Measurements from ENCODE around the gene GIPC3.

GRCh38 chr19:3637621-3638020 is 52.3 kb downstream of the GIPC3 start:
- TF ChIP-seq, protein P1, sequence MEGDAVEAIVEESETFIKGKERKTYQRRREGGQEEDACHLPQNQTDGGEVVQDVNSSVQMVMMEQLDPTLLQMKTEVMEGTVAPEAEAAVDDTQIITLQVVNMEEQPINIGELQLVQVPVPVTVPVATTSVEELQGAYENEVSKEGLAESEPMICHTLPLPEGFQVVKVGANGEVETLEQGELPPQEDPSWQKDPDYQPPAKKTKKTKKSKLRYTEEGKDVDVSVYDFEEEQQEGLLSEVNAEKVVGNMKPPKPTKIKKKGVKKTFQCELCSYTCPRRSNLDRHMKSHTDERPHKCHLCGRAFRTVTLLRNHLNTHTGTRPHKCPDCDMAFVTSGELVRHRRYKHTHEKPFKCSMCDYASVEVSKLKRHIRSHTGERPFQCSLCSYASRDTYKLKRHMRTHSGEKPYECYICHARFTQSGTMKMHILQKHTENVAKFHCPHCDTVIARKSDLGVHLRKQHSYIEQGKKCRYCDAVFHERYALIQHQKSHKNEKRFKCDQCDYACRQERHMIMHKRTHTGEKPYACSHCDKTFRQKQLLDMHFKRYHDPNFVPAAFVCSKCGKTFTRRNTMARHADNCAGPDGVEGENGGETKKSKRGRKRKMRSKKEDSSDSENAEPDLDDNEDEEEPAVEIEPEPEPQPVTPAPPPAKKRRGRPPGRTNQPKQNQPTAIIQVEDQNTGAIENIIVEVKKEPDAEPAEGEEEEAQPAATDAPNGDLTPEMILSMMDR (IDR thresholded peaks at IDR 0.05): no peak
- no peak for TF ChIP-seq POLR2A (IDR thresholded peaks at IDR 0.05)

Measured in right lobe of liver (tissue), 4 donors.